GM12891 (cell line): ENCODE results near the gene ZNF555.

Experiments used
- POLR2A ChIP-seq: IDR thresholded peaks from 2 replicates; pipeline ENCODE4 v1.6.1; 2011; ENCODE audit warnings: low read depth, low read length, control low read depth
- POLR2AphosphoS5 ChIP-seq: IDR thresholded peaks from 2 replicates; pipeline ENCODE4 v1.6.1; 2011; ENCODE audit warnings: low read depth, low read length, control low read depth
- SPI1 ChIP-seq: IDR thresholded peaks from 2 replicates; pipeline ENCODE4 v1.6.1; 2011; ENCODE audit warnings: low read depth, low read length, control low read depth

DNA sequence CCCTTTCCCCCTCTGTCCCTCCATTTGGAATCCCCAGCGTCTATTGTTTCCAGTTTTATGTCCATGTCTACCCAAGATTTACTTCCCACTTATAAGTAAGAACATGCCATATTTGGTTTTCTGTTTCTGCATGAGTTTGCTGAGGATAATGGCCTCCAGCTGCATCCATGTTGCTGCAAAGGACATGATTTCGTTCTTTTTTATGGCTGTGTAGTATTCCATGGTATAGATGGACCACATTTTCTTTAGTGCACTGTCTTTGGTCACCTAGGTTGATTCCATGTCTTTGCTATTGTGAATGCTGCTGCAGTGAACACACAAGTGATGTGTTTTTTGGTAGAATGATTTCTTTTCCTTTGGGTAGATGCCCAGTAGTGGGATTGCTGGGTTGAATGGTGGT is 3.8 kb downstream of the ZNF555 start:
- TF ChIP-seq POLR2AphosphoS5 (no peak), POLR2A (no peak), SPI1 (no peak)
